HepG2 (cell line): Measurements from ENCODE around the gene LTV1. TPM values are rescaled to one million over a fixed set of nuclear protein-coding genes. Genes with fewer than 3 reads are reported as not detected.

Experiments
- ATAC-seq: fragments of 200-7000 bp; cut with Tn5 transposase; 3 replicates; pipeline ENCODE4 v1.9.1; 2020; ENCODE audit warnings: mild to moderate bottlenecking, moderate library complexity
- BruUV-seq: library from RNA; stranded (reverse); fragments of 400-500 nt; replicated peaks from 2 replicates; lab custom pipeline; 2021; lab: Mats Ljungman, UMichigan
- CTCF ChIA-PET: fragments of 300-600 bp; formaldehyde crosslinking; extraction: SDS; loops from one replicate; lab custom pipeline; 2021; ENCODE audit warnings: low total read pairs, inconsistent platforms, low intra/inter-chr PET ratio; lab: Yijun Ruan, JAX
- POLR2A ChIA-PET: fragments of 350-600 bp; sonication (Branson Sonifier 250); formaldehyde crosslinking; loops from one replicate; lab custom pipeline; 2020; ENCODE audit warnings: antibody characterized with exemption, inconsistent platforms; lab: Yijun Ruan, JAX
- DNase-seq: peaks from one replicate; pipeline ENCODE4 v3.0.0-alpha.2; 2015; ENCODE audit warnings: low spot score
- FAIRE-seq: peaks from 3 replicates; lab custom pipeline; 2011; peaks lifted over from hg19 to GRCh38; lab: Jason Lieb, UNC
- H2AFZ ChIP-seq: one replicate; pipeline ENCODE4 v1.6.1; 2011; ENCODE audit warnings: low read length, inconsistent platforms
- H3K27ac ChIP-seq: fragments of 300-600 bp; 3 replicates; pipeline ENCODE4 v1.8.0; 2011; ENCODE audit warnings: mixed run types, mild to moderate bottlenecking, mixed read lengths, low read length, inconsistent platforms; ENCODE audit not compliant: insufficient read depth; ENCODE audit errors: extremely low read length
- H3K27me3 ChIP-seq, 2 experiments: fragments of 200-600 bp in 1 of 2; 2 replicates in 1 of 2; 3 replicates in 1 of 2; pipeline versions ENCODE4 v1.6.0 to v1.8.0; 2011; ENCODE audit warnings: low read length in 2 of 2, mild to moderate bottlenecking in 2 of 2, moderate library complexity in 2 of 2, inconsistent platforms in 1 of 2; ENCODE audit not compliant: insufficient read depth in 2 of 2, control insufficient read depth in 1 of 2
- H3K36me3 ChIP-seq, 2 experiments: fragments of 200-600 bp in 1 of 2; replicated peaks in 1 of 2; 2 replicates in 1 of 2; 3 replicates in 1 of 2; pipeline versions ENCODE4 v1.5.1 to v1.8.0; 2011; ENCODE audit warnings: low read length in 2 of 2, inconsistent platforms in 1 of 2; ENCODE audit not compliant: insufficient read depth in 2 of 2, control insufficient read depth in 1 of 2
- H3K4me1 ChIP-seq: 2 replicates; pipeline ENCODE4 v1.5.1; 2012; ENCODE audit warnings: low read length, inconsistent platforms; ENCODE audit not compliant: insufficient read depth
- H3K4me2 ChIP-seq: 2 replicates; pipeline ENCODE4 v1.6.0; 2011; ENCODE audit warnings: low read depth, low read length, inconsistent platforms
- H3K4me3 ChIP-seq, 3 experiments: fragments of 200-600 bp in 1 of 3; sonication (generic), shearing (Covaris generic) in 1 of 3; replicated peaks in 1 of 3; 2 replicates each; pipeline ENCODE4 v1.5.1; 2011 to 2016; ENCODE audit warnings: low read length in 3 of 3, inconsistent platforms in 2 of 3, low read depth in 2 of 3, mild to moderate bottlenecking in 2 of 3, control low read depth in 1 of 3, mixed read lengths in 1 of 3; ENCODE audit not compliant: insufficient read depth in 1 of 3
- H3K79me2 ChIP-seq: one replicate; pipeline ENCODE4 v1.6.1; 2011; ENCODE audit warnings: low read length, inconsistent platforms; ENCODE audit not compliant: insufficient read depth
- H3K9ac ChIP-seq: 2 replicates; pipeline ENCODE4 v1.6.0; 2011; ENCODE audit warnings: mild to moderate bottlenecking, low read depth, low read length, inconsistent platforms; ENCODE audit not compliant: insufficient read depth
- H3K9me3 ChIP-seq: 2 replicates; pipeline ENCODE4 v1.5.1; 2012; ENCODE audit warnings: mild to moderate bottlenecking, low read length
- H4K20me1 ChIP-seq: 2 replicates; pipeline ENCODE4 v1.6.0; 2011; ENCODE audit warnings: inconsistent platforms, mild to moderate bottlenecking, low read length, moderate library complexity; ENCODE audit not compliant: insufficient read depth
- HHEX ChIP-seq: IDR thresholded peaks from 2 replicates; pipeline ENCODE4 v1.6.1; 2016; ENCODE audit warnings: control low read depth
- HNRNPLL ChIP-seq: fragments of 200-400 bp; formaldehyde crosslinking; IDR thresholded peaks from 2 replicates; pipeline ENCODE4 v1.6.1; 2017; ENCODE audit warnings: mild to moderate bottlenecking, low read depth, low read length; ENCODE audit not compliant: poor library complexity, severe bottlenecking
- MTA3 ChIP-seq: sonication (generic); formaldehyde crosslinking; IDR thresholded peaks from 2 replicates; pipeline ENCODE4 v1.4.0; 2020; ENCODE audit warnings: missing genetic modification reagents
- NAIF1 ChIP-seq: sonication (generic); formaldehyde crosslinking; IDR thresholded peaks from 2 replicates; pipeline ENCODE4 v1.5.0; 2020; ENCODE audit warnings: mild to moderate bottlenecking, missing genetic modification reagents, borderline replicate concordance
- NCOA1 ChIP-seq: sonication (generic); formaldehyde crosslinking; IDR thresholded peaks from 2 replicates; pipeline ENCODE4 v1.9.0; 2021; ENCODE audit warnings: missing genetic modification reagents
- NCOR1 ChIP-seq: fragments of 200-600 bp; sonication (generic); IDR thresholded peaks from 2 replicates; pipeline ENCODE4 v1.7.0; 2017; ENCODE audit warnings: antibody characterized with exemption, low read length, borderline replicate concordance
- NFATC3 ChIP-seq: sonication (generic); formaldehyde crosslinking; IDR thresholded peaks from 2 replicates; pipeline ENCODE4 v1.5.1; 2020; ENCODE audit warnings: mild to moderate bottlenecking, missing genetic modification reagents
- NFYC ChIP-seq: IDR thresholded peaks from 2 replicates; pipeline ENCODE4 v1.6.1; 2016; ENCODE audit warnings: missing genetic modification reagents, missing compliant biosample characterization
- NKX3-1 ChIP-seq: sonication (generic); formaldehyde crosslinking; IDR thresholded peaks from 2 replicates; pipeline ENCODE4 v1.5.0; 2020; ENCODE audit warnings: missing genetic modification reagents
- RFXAP ChIP-seq: sonication (generic); formaldehyde crosslinking; IDR thresholded peaks from 2 replicates; pipeline ENCODE4 v1.4.0; 2020; ENCODE audit warnings: missing genetic modification reagents, borderline replicate concordance
- RXRA ChIP-seq: sonication (generic); formaldehyde crosslinking; IDR thresholded peaks from 2 replicates; pipeline ENCODE4 v1.5.1; 2020; ENCODE audit warnings: missing genetic modification reagents
- SOX5 ChIP-seq: IDR thresholded peaks from 2 replicates; pipeline ENCODE4 v1.6.1; 2016; ENCODE audit warnings: borderline replicate concordance
- ZFP36L1 ChIP-seq: sonication (generic); formaldehyde crosslinking; IDR thresholded peaks from 2 replicates; pipeline ENCODE4 v1.8.0; 2022; ENCODE audit warnings: mild to moderate bottlenecking, missing genetic modification reagents, moderate library complexity
- ZMYM4 ChIP-seq: sonication (generic); formaldehyde crosslinking; IDR thresholded peaks from 2 replicates; pipeline ENCODE4 v1.8.1; 2023; ENCODE audit warnings: mild to moderate bottlenecking, missing genetic modification reagents
- ZNF33A ChIP-seq: sonication (generic); formaldehyde crosslinking; IDR thresholded peaks from 2 replicates; pipeline ENCODE4 v1.5.1; 2020; ENCODE audit warnings: missing genetic modification reagents, mild to moderate bottlenecking, moderate library complexity, borderline replicate concordance
- ZNF772 ChIP-seq: sonication (generic); formaldehyde crosslinking; IDR thresholded peaks from 2 replicates; pipeline ENCODE4 v1.5.0; 2020; ENCODE audit warnings: mild to moderate bottlenecking, missing genetic modification reagents
- WGBS: methylation state at CpG from one replicate; pipeline ENCODE4 v1.1.6; 2017; ENCODE audit warnings: low lambda C conversion rate; 5-methylcytosine and 5-hydroxymethylcytosine counted together
- in situ Hi-C: cut with HindIII; loops from 2 replicates; pipeline ENCODE4 v1.10.0; 2017; ENCODE audit warnings: low pct_unique_long_range_greater_than_20kb; ENCODE audit not compliant: extremely low pct_ligation_motif_present
- intact Hi-C: fragments of 100-400 bp; cut with micrococcal nuclease; formaldehyde crosslinking; loops from one replicate; pipeline ENCODE4 v1.10.0; 2022; ENCODE audit not compliant: unreplicated experiment
- polyA plus RNA-seq, 8 experiments: library from polyadenylated mRNA; depleted of rRNA in 3 of 8; stranded (reverse) in 7 of 8; unstranded in 1 of 8; fragments of >200 nt; fragmentation: Illumina TruSeq in 4 of 8; extraction: Trizol in 4 of 8; gene quantifications; 2 replicates each; pipeline versions ENCODE4 v1.2.1 to v1.2.3, GENCODE V29; 2011 to 2016; ENCODE audit warnings: low read depth in 4 of 8, missing spikeins in 1 of 8, mixed read lengths in 1 of 8; ENCODE audit not compliant: insufficient read depth in 1 of 8
- total RNA-seq, 5 experiments: library from RNA; depleted of rRNA; stranded (reverse); fragments of >200 nt; fragmentation: Illumina TruSeq; extraction: Trizol; gene quantifications; 2 replicates each; pipeline ENCODE4 v1.2.3, GENCODE V29; 2016; ENCODE audit warnings: low read depth in 1 of 5

LTV1 gene
- total and polyA plus RNA-seq, 2 of the 13 experiments (the other 11 are each of a cell fraction or from before 2014, with no cell fraction given) = 21.1 to 85.8 TPM

DNA sequence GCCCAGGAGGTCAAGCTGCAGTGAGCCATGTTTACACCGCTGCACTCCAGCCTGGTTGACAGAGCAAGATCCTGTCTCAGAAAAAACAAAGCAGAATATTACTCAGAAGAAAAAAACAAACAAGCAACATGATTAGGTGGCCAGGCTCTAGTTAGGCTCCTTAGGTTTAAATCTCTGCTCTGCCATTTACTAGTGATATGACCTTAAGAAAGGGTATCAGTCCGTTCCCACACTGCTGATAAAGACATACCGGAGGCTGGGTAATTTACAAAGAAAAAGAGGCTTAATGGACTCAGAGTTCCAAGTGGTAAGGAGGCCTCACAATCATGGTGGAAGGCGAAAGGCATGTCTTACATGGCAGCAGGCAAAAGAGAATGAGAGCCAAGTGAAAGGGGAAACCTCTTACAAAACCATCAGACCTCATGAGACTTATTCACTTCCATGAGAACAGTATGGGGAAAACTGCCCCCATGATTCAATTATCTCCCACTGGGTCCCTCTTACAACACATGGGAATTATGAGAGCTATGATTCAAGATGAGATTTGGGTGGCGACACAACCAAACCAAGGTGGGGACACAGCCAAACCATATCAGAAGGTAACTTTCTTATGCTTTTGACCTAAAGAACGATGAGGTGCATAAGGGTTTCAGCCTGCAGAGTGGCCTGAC is 2.4 kb upstream of the LTV1 start:
- H4K20me1 ChIP-seq = no peaks in the 10 kb centered on the region
- H3K9me3 ChIP-seq = no peaks in the 10 kb centered on the region
- peaks cover 37% of the 10 kb centered on the region for H3K4me1 ChIP-seq
- peaks cover 21% of the 10 kb centered on the region for H3K79me2 ChIP-seq
- ChIA-PET CTCF (no interaction called here), POLR2A (no interaction called here)
- WGBS = 89% methylated on average over 6 of the region's 6 CpGs
- no peak overlapping the region for H3K27ac ChIP-seq
- FAIRE-seq (no peak), DNase-seq (no peak), ATAC-seq (no peak)
- no peaks in the 10 kb centered on the region; a peak in 1 of 5 replicates for H3K27me3 ChIP-seq
- no peak overlapping the region for H3K9ac ChIP-seq
- TF ChIP-seq ZFP36L1 (CRISPR knock-in tag) = no peak
- TF ChIP-seq HNRNPLL = no peak
- no peak for TF ChIP-seq NKX3-1 (CRISPR knock-in tag)
- TF ChIP-seq ZMYM4 (CRISPR knock-in tag) = no peak
- no peak for TF ChIP-seq HHEX (CRISPR knock-in tag)
- no peak for TF ChIP-seq NAIF1 (CRISPR knock-in tag)
- no peak for TF ChIP-seq ZNF33A
- TF ChIP-seq RFXAP (CRISPR knock-in tag) = no peak
- TF ChIP-seq RXRA (CRISPR knock-in tag) = no peak
- TF ChIP-seq SOX5 (CRISPR knock-in tag) = no peak
- TF ChIP-seq NFYC (CRISPR knock-in tag) = no peak
- no peak for TF ChIP-seq MTA3
- TF ChIP-seq NFATC3 (CRISPR knock-in tag) = no peak
- no peak for TF ChIP-seq NCOA1 (CRISPR knock-in tag)
- TF ChIP-seq NCOR1 = no peak
- TF ChIP-seq ZNF772 (CRISPR knock-in tag) = no peak
- no peak overlapping the region for H3K4me2 ChIP-seq
- intact Hi-C loops (loop anchor here (5.0 kb wide), 2 partner anchors 148 to 163 kb away; partner anchors contain the start of gene PHACTR2), in situ Hi-C loops (loop anchor here (5.0 kb wide), 2 partner anchors 163 to 263 kb away; partner anchors contain the start of gene PHACTR2)
- peaks cover 4 to 10% of the 10 kb centered on the region in 2 experiments; a peak in 4 of 5 replicates for H3K36me3 ChIP-seq
- H2AFZ ChIP-seq = no peak overlapping the region
- no peak overlapping the region for H3K4me3 ChIP-seq
- BruUV-seq = no TSS peak
